ENCODE results near the gene CR1. TPM values are rescaled to one million over a fixed set of nuclear protein-coding genes. Genes with fewer than 3 reads are reported as not detected.

CR1 gene
- total and polyA plus RNA-seq, 4 donors = 0.22 to 4.0 (median 0.69) TPM

DNA sequence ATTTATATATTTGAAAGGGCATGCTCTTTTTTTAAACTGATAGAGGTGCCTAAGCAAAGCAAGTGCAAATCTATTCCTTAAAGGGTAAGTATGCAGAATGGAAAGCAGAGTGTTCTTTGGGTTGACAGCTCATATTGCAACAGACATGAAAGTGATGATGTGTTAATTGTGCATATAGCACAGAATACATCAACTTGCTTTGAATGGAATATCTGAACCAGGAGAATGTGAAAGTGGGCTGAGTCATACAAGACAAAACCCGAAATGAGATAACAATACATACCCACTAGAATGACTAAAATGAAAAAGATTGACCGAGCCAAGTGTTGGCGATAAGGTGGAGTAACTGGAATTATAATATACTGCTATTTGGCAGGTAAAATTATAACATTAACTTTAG lies 4.3 kb downstream of the CR1 start:
- H3K9me3 ChIP-seq (ENCODE audit: control insufficient read depth, insufficient read depth, low read length) = no peaks in the 10 kb centered on the region
- WGBS (ENCODE audit: insufficient coverage) = no CpG with 5 or more reads among the region's 3 CpGs

GRCh38 chr1:207501071-207501470 lies 5.1 kb downstream of the CR1 start:
- Histone ChIP-seq H3K4me1 (ENCODE audit: control insufficient read depth, insufficient read depth, low read length) (peaks cover 3% of the 10 kb centered on the region), H3K36me3 (ENCODE audit: control insufficient read depth, insufficient read depth, low read length) (no peaks in the 10 kb centered on the region), H3K27ac (ENCODE audit: low read depth, low read length) (no peak overlapping the region), H3K4me3 (ENCODE audit: low read depth, low read length) (no peak overlapping the region), H3K27me3 (ENCODE audit: control insufficient read depth, insufficient read depth, low read length) (peaks cover 24% of the 10 kb centered on the region), H3K9me3 (ENCODE audit: control insufficient read depth, insufficient read depth, low read length) (no peaks in the 10 kb centered on the region)
- WGBS (ENCODE audit: insufficient coverage) = 85% methylated on average over 2 of the region's 5 CpGs
- DNase-seq (ENCODE audit: low read depth in 4 of 6, low spot score in 6 of 6) = no peak

More for the DNA sequence above, 4.3 kb downstream of the CR1 start:
- peaks cover 24% of the 10 kb centered on the region for H3K27me3 ChIP-seq (ENCODE audit: control insufficient read depth, insufficient read depth, low read length)
- DNase-seq (ENCODE audit: low read depth in 4 of 6, low spot score in 6 of 6) = no peak
- H3K36me3 ChIP-seq (ENCODE audit: control insufficient read depth, insufficient read depth, low read length) = no peaks in the 10 kb centered on the region
- H3K4me1 ChIP-seq (ENCODE audit: control insufficient read depth, insufficient read depth, low read length) = peaks cover 10% of the 10 kb centered on the region
- H3K27ac ChIP-seq (ENCODE audit: low read depth, low read length) = no peak overlapping the region
- H3K4me3 ChIP-seq (ENCODE audit: low read depth, low read length) = no peak overlapping the region

DNA sequence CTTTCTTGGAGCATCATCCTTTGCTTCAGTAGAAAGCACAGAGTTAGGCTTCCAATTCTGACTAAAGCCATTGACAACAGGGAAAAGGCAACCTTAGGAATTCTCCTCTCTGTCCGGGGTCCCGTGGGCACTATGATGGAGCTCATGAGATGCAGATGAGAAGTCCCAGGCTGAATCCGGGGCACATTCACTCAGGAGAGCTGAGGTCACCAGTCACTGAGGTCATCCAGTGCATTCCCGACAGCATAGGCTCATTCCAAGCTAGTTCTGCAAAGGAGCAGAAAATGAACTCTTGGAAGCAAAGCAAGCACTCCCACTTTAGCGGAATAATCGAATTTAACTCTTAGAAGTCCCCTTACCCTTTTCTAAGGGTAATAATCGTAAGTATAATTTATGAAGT lies 6.8 kb downstream of the CR1 start:
- DNase-seq (ENCODE audit: low read depth in 4 of 6, low spot score in 6 of 6) = no peak
- H3K27ac ChIP-seq (ENCODE audit: low read depth, low read length) = no peak overlapping the region
- H3K4me3 ChIP-seq (ENCODE audit: low read depth, low read length) = no peak overlapping the region
- H3K36me3 ChIP-seq (ENCODE audit: control insufficient read depth, insufficient read depth, low read length) = no peaks in the 10 kb centered on the region
- H3K27me3 ChIP-seq (ENCODE audit: control insufficient read depth, insufficient read depth, low read length) = peaks cover 17% of the 10 kb centered on the region
- H3K9me3 ChIP-seq (ENCODE audit: control insufficient read depth, insufficient read depth, low read length) = no peaks in the 10 kb centered on the region
- no peaks in the 10 kb centered on the region for H3K4me1 ChIP-seq (ENCODE audit: control insufficient read depth, insufficient read depth, low read length)
- WGBS (ENCODE audit: insufficient coverage) = 65% methylated on average over 4 of the region's 7 CpGs

GRCh38 chr1:207503950-207504349 lies 8.0 kb downstream of the CR1 start:
- Histone ChIP-seq H3K4me1 (ENCODE audit: control insufficient read depth, insufficient read depth, low read length) (no peaks in the 10 kb centered on the region), H3K27me3 (ENCODE audit: control insufficient read depth, insufficient read depth, low read length) (peaks cover 10% of the 10 kb centered on the region), H3K4me3 (ENCODE audit: low read depth, low read length) (no peak overlapping the region), H3K36me3 (ENCODE audit: control insufficient read depth, insufficient read depth, low read length) (no peaks in the 10 kb centered on the region), H3K27ac (ENCODE audit: low read depth, low read length) (no peak overlapping the region), H3K9me3 (ENCODE audit: control insufficient read depth, insufficient read depth, low read length) (no peaks in the 10 kb centered on the region)
- DNase-seq (ENCODE audit: low read depth in 4 of 6, low spot score in 6 of 6) = no peak
- 100% methylated on average over 1 of the region's 3 CpGs for WGBS (ENCODE audit: insufficient coverage)

- Histone ChIP-seq H3K27ac (ENCODE audit: low read depth, low read length) (no peak overlapping the region), H3K36me3 (ENCODE audit: control insufficient read depth, insufficient read depth, low read length) (no peaks in the 10 kb centered on the region), H3K9me3 (ENCODE audit: control insufficient read depth, insufficient read depth, low read length) (no peaks in the 10 kb centered on the region), H3K27me3 (ENCODE audit: control insufficient read depth, insufficient read depth, low read length) (peaks cover 10% of the 10 kb centered on the region), H3K4me3 (ENCODE audit: low read depth, low read length) (no peak overlapping the region), H3K4me1 (ENCODE audit: control insufficient read depth, insufficient read depth, low read length) (no peaks in the 10 kb centered on the region)
- DNase-seq (ENCODE audit: low read depth in 4 of 6, low spot score in 6 of 6) = no peak
These were observed 8.5 kb downstream of the CR1 start for GRCh38 chr1:207504438-207504837.

- no peak for DNase-seq (ENCODE audit: low read depth in 4 of 6, low spot score in 6 of 6)
- Histone ChIP-seq H3K27ac (ENCODE audit: low read depth, low read length) (no peak overlapping the region), H3K4me3 (ENCODE audit: low read depth, low read length) (no peak overlapping the region), H3K9me3 (ENCODE audit: control insufficient read depth, insufficient read depth, low read length) (no peaks in the 10 kb centered on the region), H3K36me3 (ENCODE audit: control insufficient read depth, insufficient read depth, low read length) (no peaks in the 10 kb centered on the region), H3K4me1 (ENCODE audit: control insufficient read depth, insufficient read depth, low read length) (no peaks in the 10 kb centered on the region), H3K27me3 (ENCODE audit: control insufficient read depth, insufficient read depth, low read length) (no peaks in the 10 kb centered on the region)
- WGBS (ENCODE audit: insufficient coverage) = no CpG with 5 or more reads among the region's 1 CpG
These were observed 14.5 kb downstream of the CR1 start for GRCh38 chr1:207510444-207510843.

DNA sequence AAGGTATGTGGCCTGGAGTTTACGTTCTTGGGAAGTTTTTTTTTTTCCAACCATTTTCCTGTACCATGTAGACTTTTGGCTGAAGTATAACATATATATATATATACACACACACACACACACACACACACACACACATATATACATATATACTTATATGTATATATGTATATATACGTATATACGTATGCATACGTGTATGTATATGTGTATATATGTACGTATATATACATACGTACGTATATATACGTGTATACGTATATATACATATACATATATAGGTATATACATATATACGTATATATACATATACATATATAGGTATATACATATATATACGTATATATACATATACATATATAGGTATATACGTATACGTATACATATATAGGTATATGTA lies 18.9 kb downstream of the CR1 start:
- no peaks in the 10 kb centered on the region for H3K4me1 ChIP-seq (ENCODE audit: control insufficient read depth, insufficient read depth, low read length)
- H3K27ac ChIP-seq (ENCODE audit: low read depth, low read length) = no peak overlapping the region
- WGBS (ENCODE audit: insufficient coverage) = no CpG with 5 or more reads among the region's 13 CpGs
- no peak for DNase-seq (ENCODE audit: low read depth in 4 of 6, low spot score in 6 of 6)
- no peaks in the 10 kb centered on the region for H3K36me3 ChIP-seq (ENCODE audit: control insufficient read depth, insufficient read depth, low read length)
- H3K9me3 ChIP-seq (ENCODE audit: control insufficient read depth, insufficient read depth, low read length) = no peaks in the 10 kb centered on the region
- H3K4me3 ChIP-seq (ENCODE audit: low read depth, low read length) = no peak overlapping the region
- no peaks in the 10 kb centered on the region for H3K27me3 ChIP-seq (ENCODE audit: control insufficient read depth, insufficient read depth, low read length)

GRCh38 chr1:207516729-207517128 lies 20.8 kb downstream of the CR1 start:
- H3K36me3 ChIP-seq (ENCODE audit: control insufficient read depth, insufficient read depth, low read length) = no peaks in the 10 kb centered on the region
- no peak overlapping the region for H3K27ac ChIP-seq (ENCODE audit: low read depth, low read length)
- no peaks in the 10 kb centered on the region for H3K9me3 ChIP-seq (ENCODE audit: control insufficient read depth, insufficient read depth, low read length)
- DNase-seq (ENCODE audit: low read depth in 4 of 6, low spot score in 6 of 6) = no peak
- H3K27me3 ChIP-seq (ENCODE audit: control insufficient read depth, insufficient read depth, low read length) = no peaks in the 10 kb centered on the region
- no peaks in the 10 kb centered on the region for H3K4me1 ChIP-seq (ENCODE audit: control insufficient read depth, insufficient read depth, low read length)
- H3K4me3 ChIP-seq (ENCODE audit: low read depth, low read length) = no peak overlapping the region

- Histone ChIP-seq H3K4me1 (ENCODE audit: control insufficient read depth, insufficient read depth, low read length) (no peaks in the 10 kb centered on the region), H3K27me3 (ENCODE audit: control insufficient read depth, insufficient read depth, low read length) (no peaks in the 10 kb centered on the region), H3K4me3 (ENCODE audit: low read depth, low read length) (no peak overlapping the region), H3K9me3 (ENCODE audit: control insufficient read depth, insufficient read depth, low read length) (no peaks in the 10 kb centered on the region), H3K36me3 (ENCODE audit: control insufficient read depth, insufficient read depth, low read length) (no peaks in the 10 kb centered on the region), H3K27ac (ENCODE audit: low read depth, low read length) (no peak overlapping the region)
- 80% methylated on average over 2 of the region's 4 CpGs for WGBS (ENCODE audit: insufficient coverage)
- peak in 1 of 6 donors; percentile 45 for DNase-seq (ENCODE audit: low read depth in 4 of 6, low spot score in 6 of 6)
These were observed 22.8 kb downstream of the CR1 start for GRCh38 chr1:207518608-207519236.

DNA sequence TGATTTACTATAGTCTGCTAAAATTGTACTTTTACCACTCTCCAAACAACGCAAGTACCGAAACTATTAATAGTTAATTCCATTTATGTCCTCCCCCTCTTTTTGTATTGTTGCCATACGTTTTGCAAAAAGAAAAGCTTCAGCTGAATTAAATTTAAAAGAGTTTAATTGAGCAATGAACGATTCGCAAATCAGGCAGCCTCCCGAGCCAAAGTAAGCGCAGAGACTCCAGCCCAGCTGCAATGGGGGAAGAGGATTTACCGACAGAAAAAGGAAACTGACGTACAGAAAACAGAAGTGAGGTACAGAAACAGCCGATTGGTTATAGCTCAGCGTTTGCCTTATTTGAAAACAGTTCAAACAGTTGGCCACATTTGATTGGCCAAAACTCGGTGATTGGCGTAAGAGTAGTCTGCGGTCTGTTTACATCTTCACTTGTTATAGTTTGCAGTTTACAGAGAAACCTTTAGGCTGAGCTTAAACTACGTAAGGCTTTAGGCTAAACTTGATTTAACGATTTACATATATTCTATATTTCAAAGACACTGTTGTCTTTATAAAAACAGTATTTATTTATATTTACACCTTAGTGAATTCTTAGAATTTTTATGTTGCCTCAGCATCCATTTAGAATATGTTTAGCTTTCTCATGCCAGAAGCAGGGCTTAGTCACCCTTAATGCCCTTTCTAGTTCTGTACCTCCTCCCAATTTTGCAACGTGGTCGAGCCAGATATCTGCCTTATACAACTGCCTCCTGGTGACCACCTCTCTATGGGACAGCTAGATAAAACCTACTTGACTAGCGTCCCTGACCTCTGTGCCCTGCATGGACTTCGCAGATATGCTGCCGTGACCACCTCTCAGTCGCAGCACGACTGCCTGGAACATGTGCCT lies 23.8 kb downstream of the CR1 start:
- WGBS (ENCODE audit: insufficient coverage) = 74% methylated on average over 16 of the region's 23 CpGs
- H3K4me1 ChIP-seq (ENCODE audit: control insufficient read depth, insufficient read depth, low read length) = no peaks in the 10 kb centered on the region
- no peak overlapping the region for H3K27ac ChIP-seq (ENCODE audit: low read depth, low read length)
- H3K27me3 ChIP-seq (ENCODE audit: control insufficient read depth, insufficient read depth, low read length) = no peaks in the 10 kb centered on the region
- H3K9me3 ChIP-seq (ENCODE audit: control insufficient read depth, insufficient read depth, low read length) = no peaks in the 10 kb centered on the region
- no peak overlapping the region for H3K4me3 ChIP-seq (ENCODE audit: low read depth, low read length)
- no peaks in the 10 kb centered on the region for H3K36me3 ChIP-seq (ENCODE audit: control insufficient read depth, insufficient read depth, low read length)
- DNase-seq (ENCODE audit: low read depth in 4 of 6, low spot score in 6 of 6) = peak in 1 of 6 donors; percentile 11

Measured in spinal cord (tissue), 10 donors.